ENCODE data around the gene DNM1.

DNM1 gene

DNA sequence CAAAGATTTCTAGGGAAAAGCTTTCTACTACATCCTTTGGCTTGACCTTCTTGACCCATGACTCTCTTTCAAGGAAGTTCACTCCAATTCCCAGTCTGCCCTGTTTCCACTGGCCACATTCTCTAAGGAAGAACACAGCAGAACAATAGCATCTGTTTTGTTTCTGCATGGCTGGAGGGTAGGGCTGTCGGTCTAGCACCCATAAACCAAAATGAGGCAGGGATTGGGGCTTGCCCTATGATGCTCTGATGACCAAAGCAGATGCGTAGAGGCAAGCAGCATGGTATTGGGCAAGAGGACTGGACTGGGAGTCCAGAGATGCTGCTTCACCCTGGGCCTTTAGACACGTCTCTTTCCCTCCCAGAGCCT is 48.5 kb downstream of the DNM1 start:
- no peak for DNase-seq (ENCODE audit: low read depth)

DNA sequence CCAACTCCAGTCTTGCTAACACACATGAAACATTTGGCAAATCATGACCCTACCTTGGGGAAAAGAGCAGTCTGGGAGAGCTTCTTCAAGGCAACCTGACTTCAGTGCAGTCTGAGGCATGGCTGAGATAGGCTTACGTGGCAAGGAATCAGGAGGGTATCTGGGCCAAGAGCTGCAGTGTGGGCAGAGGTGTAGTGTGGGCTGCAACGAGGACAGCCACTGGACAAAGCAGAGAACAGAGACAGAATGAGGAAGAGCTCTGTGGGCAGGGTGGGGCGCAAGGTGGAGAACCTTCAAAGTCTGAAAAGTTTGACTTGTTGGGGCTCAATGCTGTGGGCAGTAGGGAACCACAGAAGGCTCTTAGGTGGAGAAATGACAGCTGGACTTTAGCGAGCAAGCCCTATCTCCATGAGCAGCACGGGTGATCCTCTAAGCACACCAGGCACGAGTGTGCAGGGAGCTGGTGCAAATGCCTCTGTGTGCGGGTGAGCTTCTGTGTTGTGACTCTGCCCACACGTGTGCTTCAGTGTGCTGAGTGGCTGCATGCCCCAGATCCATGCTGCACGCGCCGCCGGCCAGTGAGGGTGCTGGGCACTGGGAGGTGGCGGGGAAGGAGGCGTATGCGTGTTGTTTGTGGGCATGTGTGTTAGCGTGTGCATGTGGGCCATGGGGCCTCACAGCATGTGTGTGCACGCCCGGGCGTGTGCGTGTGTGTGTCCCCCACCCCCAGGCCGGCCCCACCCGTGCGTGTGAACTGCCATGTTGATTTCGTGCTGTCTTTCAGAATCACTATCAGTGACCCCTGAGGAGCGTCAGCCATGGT is 49.3 kb downstream of the DNM1 start:
- DNase-seq (ENCODE audit: low read depth): no peak

DNA sequence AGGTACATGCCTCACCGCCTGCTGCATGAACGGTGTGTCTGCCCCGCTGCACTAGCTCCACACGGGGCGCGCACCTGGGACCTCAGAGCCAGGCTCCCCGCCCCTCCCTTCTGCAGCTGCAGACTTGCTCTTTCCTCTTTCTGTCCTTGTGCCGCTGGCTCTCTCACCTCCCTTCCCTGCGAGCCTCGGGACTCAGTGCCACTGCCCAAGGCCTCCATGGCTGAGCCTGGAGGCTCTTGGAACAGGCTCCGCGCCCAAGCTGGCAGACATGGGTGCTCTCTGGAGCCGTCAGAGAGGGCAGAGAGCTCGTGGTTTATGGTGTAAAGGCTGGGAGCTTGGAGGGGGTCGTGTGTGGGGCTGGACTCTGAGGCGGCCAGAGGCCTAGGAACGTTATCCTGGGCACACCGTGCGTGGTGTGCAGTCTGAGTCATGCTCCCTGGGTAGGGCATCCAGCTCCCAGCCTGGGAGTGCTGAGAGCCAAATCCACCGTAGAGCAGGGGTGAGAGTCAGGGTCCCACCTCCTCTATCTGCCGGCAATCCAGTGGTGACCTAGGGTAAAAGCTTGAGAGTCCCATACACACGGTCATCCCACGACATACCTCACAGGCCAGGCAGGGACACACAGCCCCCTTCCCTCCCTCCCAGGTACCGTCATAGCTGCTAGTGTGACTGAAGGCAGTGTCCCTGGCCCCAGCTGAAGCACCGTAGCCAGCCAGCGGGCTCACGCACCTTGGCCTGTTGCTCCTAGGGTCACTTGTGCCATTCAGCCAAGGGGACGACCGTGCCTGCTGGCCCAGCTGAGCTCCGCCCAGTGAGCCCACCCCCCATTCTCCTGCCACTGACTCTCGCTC is 50.2 kb downstream of the DNM1 start:
- no peak for DNase-seq (ENCODE audit: low read depth)

- DNase-seq (ENCODE audit: low read depth): no peak
These were observed 50.8 kb downstream of the DNM1 start for GRCh38 chr9:128253991-128254346.

GRCh38 chr9:128254362-128254761 is 51.2 kb downstream of the DNM1 start:
- no peak for DNase-seq (ENCODE audit: low read depth)

GRCh38 chr9:128254855-128255759 is 51.9 kb downstream of the DNM1 start:
- peak; percentile 56 for DNase-seq (ENCODE audit: low read depth)

GRCh38 chr9:128257086-128257825 is 54.1 kb downstream of the DNM1 start:
- no peak for DNase-seq (ENCODE audit: low read depth)

DNA sequence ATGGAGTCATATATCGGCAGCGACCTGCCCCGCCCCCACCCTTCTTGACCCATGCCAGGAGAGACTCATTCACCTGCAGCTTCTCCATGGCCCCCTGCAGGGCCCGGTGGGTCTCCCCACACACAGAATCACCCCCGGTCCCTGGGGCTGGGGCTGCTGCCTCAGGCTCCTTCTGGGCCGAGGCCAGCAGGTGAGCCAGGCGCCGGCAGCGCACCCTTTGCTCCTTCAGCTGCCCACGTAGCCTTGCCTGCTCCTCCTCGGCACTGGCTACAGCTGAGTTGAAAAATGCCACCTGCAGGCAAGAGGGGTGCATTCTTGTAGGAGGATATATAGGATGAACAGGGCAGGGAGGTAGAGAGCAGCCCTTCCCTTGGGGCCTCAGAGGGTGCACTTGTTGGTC is 54.7 kb downstream of the DNM1 start:
- DNase-seq (ENCODE audit: low read depth): no peak

- no peak for DNase-seq (ENCODE audit: low read depth)
These were observed 55.1 kb downstream of the DNM1 start for GRCh38 chr9:128258326-128258725.

- no peak for DNase-seq (ENCODE audit: low read depth)
These were observed 56.0 kb downstream of the DNM1 start for GRCh38 chr9:128259156-128259555.

DNA sequence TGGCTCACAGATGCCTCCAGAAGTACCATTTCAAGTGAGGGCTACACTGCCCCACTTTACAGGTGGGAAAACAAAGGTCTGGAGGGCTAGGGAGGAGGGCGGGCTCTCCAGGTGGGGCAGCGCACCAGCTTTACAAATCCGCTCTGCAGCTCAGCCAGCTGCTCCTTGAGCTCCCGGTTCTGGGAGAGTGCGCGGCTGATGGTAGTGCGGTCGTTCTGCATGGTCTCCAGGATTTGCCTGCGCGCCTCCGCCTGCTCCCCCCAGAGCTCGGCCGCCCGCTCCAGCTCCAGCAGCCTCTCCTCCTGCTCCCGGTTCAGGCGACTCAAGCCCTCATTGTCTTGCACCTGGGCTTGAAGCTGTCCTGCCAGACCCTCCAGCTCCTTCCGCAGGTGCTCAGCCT is 57.2 kb downstream of the DNM1 start:
- DNase-seq (ENCODE audit: low read depth): no peak

GRCh38 chr9:128262687-128263086 is 59.5 kb downstream of the DNM1 start:
- no peak for DNase-seq (ENCODE audit: low read depth)

DNA sequence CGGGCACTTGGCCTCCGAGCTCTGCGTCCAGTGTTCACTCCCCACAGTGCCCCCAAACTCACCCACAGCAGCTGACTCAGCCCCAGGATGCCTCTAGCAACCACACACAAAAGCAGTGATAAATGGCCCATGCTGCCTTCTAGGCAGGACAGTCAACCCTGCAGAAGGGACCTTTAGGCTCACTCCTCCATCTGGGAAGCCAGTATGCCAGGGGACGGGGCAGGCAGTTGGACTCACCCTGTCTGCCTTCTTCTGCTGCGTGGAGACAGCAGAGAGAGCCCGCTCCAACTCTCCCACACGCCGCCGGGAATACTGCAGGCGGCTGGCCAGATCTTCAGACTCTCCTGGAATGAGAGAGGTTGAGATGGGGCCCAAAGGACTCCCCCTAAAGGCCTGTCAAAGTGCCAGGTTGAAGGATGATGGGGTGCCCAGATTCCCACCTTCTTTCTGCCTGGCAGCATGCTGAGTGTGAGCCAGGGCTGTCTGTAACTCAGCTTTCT is 62.2 kb downstream of the DNM1 start:
- DNase-seq (ENCODE audit: low read depth): no peak

DNA sequence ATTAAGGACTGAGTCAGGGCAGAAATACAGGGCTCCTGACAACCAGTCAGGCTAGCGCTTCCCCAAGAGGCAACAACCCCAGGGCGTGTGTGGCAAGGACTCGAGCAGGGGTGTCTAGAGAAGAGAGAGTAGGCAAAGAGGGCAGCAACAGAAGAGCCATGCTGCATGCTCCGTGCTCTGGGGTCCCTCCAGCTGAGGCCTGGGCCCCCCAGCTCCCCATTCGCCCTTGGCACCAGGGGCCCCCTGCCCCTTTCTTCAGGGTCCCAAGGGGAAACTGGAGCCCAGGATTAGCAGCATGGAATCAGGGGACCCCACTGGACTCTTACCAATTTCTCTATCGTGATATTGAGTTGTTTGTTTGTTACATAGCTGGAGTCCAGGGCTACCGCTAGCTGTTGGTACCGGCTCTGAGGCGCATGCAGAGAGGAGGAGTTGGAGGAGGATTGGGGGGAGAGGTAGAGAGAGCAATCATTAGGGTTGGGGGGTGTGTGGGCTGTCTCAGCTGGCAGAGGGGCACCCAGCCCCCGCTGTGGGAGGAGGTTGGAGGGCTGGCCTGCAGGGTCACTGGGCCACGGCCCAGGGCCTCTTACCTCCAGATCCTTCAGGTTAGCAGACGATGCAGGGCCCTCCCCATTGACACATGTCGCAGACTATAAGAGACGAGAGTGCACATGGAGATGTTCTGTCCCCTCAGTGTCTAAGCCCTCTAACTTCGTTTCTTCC is 63.9 kb downstream of the DNM1 start:
- DNase-seq (ENCODE audit: low read depth): no peak

DNA sequence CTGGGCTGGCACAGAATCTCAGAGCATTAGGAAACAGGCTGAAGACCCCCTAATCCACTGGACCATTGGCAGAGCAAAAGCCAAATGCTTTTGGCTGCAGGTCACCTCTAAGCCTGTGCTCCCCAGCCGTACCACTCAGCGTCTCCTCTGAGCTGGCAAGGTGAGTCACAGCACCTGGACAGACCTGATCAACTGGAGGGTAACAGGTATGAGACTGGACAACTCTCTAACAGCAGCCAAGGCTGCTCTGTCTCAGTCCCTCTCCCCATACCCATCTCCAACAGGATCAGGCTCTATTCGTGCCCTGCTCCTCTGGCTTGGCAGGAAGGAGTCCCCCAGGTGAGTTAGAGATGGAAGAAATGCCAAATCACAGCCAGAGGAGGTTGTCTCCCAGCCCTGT is 67.9 kb downstream of the DNM1 start:
- no peak for DNase-seq (ENCODE audit: low read depth)

GRCh38 chr9:128271512-128271911 is 68.3 kb downstream of the DNM1 start:
- no peak for DNase-seq (ENCODE audit: low read depth)

GRCh38 chr9:128274245-128274644 is 71.1 kb downstream of the DNM1 start:
- DNase-seq (ENCODE audit: low read depth): no peak

DNA sequence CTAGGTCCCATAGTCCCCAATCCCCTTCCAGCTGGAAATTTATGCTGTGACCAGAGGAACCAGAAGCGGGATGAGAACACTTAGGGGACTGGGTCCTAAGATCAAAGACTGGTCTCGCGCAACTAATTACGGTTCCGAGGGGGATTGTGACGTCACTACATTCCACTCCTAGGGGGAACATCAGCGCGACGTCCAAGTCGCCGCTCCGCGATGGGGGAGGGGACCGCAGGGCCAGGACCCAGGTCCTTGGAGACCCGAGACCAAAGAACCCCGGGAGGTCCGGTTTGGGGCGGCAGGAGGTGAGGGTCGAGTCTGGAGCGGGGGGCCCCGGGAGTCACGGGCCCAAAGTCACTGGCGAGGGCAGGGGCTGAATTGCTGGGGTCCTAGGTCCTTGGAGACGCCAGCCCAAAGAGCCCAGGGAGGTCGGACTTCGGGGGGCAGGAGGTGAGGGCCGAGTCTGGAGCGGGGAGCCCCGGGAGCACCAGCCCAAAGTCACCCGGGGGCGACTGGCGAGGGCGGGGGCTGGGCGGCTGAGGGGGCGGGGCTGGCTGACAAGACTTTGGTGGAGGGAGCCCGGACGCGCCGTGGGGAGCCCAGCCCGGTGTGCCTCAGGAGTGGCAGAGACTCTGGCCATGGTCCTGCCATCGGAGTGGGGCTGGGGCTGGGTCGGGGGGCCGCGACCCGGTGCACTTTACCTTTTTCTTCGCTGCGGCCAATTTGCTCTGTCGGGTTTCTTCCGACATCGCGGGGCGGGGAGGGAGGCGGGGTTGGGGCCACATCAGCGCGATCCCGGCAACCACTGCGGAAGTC is 72.2 kb downstream of the DNM1 start, which contains the start of gene GOLGA2:
Gene GOLGA2 (minus strand): TSS at position 810 of the 810 bp plus-strand sequence. CDS start 31 bp downstream, at position 779.
- no peak for DNase-seq (ENCODE audit: low read depth)

GRCh38 chr9:128276008-128276573 is 72.9 kb downstream of the DNM1 start, which contains the start of gene SWI5:
Gene SWI5 (plus strand): TSS chr9:128276276.
- DNase-seq (ENCODE audit: low read depth): peak; percentile 100
